Retinal pigment epithelial cell (primary cell): Measurements from ENCODE around the gene PACSIN2.

Experiments
- DNase-seq: peaks from one replicate; pipeline ENCODE4 v3.0.0-alpha.2; 2010; ENCODE audit warnings: low read depth
- H3K4me3 ChIP-seq: 2 replicates; pipeline ENCODE4 v1.5.1; 2011; ENCODE audit warnings: mild to moderate bottlenecking, low read length, control low read depth, moderate library complexity
- TF ChIP-seq, protein P1 (sequence below): conservative IDR thresholded peaks from 2 replicates; pipeline ENCODE4 v1.5.1; 2011; ENCODE audit warnings: low read depth, low read length, control low read depth, inconsistent platforms

The PACSIN2 gene, protein sequence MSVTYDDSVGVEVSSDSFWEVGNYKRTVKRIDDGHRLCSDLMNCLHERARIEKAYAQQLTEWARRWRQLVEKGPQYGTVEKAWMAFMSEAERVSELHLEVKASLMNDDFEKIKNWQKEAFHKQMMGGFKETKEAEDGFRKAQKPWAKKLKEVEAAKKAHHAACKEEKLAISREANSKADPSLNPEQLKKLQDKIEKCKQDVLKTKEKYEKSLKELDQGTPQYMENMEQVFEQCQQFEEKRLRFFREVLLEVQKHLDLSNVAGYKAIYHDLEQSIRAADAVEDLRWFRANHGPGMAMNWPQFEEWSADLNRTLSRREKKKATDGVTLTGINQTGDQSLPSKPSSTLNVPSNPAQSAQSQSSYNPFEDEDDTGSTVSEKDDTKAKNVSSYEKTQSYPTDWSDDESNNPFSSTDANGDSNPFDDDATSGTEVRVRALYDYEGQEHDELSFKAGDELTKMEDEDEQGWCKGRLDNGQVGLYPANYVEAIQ

GRCh38 chr22:43014869-43015676 is at the start of gene PACSIN2:
PACSIN2 (minus strand) TSS chr22:43015149; CDS start chr22:42912080, 103,069 bp downstream.
- peak within 1 kb of the TSS; percentile 91 for H3K4me3 ChIP-seq
- peak; percentile 94 for DNase-seq
- TF ChIP-seq, protein P1, sequence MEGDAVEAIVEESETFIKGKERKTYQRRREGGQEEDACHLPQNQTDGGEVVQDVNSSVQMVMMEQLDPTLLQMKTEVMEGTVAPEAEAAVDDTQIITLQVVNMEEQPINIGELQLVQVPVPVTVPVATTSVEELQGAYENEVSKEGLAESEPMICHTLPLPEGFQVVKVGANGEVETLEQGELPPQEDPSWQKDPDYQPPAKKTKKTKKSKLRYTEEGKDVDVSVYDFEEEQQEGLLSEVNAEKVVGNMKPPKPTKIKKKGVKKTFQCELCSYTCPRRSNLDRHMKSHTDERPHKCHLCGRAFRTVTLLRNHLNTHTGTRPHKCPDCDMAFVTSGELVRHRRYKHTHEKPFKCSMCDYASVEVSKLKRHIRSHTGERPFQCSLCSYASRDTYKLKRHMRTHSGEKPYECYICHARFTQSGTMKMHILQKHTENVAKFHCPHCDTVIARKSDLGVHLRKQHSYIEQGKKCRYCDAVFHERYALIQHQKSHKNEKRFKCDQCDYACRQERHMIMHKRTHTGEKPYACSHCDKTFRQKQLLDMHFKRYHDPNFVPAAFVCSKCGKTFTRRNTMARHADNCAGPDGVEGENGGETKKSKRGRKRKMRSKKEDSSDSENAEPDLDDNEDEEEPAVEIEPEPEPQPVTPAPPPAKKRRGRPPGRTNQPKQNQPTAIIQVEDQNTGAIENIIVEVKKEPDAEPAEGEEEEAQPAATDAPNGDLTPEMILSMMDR: no peak

DNA sequence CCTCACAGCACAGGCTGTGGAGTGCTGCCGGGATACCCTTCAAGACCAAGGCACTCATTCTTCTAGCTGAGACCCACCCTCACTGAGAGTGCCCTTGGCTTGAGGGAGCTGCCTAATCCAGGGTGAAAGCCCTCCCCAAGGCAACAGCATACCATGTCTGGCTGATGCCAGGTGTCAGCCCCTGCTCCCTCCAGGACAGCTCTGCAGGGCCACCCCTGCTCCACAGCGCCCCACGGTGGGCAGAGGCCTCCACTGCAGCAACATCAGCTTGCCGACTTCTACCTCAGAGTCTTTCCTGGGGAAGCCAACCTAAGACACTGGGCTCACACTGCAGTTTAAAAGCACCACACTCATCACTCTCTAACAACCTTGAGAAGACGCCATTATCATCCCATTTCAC is 45.2 kb upstream of the PACSIN2 start:
- TF ChIP-seq, protein P1: peak; percentile 90
- no peak for DNase-seq
- no peak overlapping the region for H3K4me3 ChIP-seq

GRCh38 chr22:43057641-43058040 is 42.7 kb upstream of the PACSIN2 start:
- TF ChIP-seq, protein P1: no peak
- no peak for DNase-seq
- H3K4me3 ChIP-seq: no peak overlapping the region

DNA sequence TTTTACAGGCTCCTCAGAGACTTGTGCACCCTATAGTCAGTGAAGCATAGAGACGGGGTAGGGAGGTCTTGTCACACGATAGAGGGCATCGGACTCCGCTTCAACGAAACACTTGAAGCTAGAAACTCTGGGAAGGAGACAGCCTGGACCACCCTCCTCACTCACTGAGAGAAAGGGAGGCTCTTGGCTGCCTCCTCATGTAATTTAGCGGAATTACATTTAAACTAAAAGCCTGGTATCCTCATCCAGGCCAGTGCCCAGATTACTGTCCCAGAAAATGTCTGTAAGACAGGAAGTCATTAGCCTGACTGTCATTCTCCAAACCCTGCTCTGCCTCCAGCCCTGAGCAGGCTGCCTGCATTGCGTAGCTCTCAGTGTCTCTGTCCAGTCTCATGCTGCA is 38.2 kb upstream of the PACSIN2 start:
- no peak for DNase-seq
- no peak overlapping the region for H3K4me3 ChIP-seq
- TF ChIP-seq, protein P1: peak; percentile 36

DNA sequence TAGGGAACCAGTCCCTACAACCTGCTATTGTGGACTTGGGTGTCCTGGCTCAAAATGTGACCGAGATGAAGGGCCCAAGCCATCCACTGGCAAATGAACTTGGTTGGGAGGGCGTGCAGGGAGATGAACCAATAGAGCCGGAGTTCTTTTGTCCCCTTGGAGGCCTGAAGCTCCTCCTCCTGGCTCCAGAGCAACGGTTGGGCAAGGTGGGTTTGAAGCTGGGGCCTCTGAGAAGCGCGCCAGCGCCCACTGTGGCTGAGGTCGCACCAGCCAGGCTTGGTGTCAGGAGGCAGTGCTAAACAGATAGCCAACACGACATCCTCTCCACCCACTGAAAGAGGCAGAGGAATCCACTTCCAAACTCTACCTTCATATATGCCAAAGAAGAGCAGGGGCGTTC is 36.0 kb upstream of the PACSIN2 start:
- DNase-seq: no peak
- TF ChIP-seq, protein P1: no peak

GRCh38 chr22:43047605-43048004 is 32.7 kb upstream of the PACSIN2 start:
- DNase-seq: peak; percentile 41
- TF ChIP-seq, protein P1: no peak
- no peak overlapping the region for H3K4me3 ChIP-seq

More for the DNA sequence above, 36.0 kb upstream of the PACSIN2 start:
- H3K4me3 ChIP-seq: no peak overlapping the region
